GM21737 (cell line): ENCODE data around the gene MAP3K5.

Experiments
- ATAC-seq: cut with Tn5 transposase; IDR thresholded peaks from one replicate; pipeline ENCODE4 v1.9.1; 2021; ENCODE audit warnings: mild to moderate bottlenecking, moderate library complexity; ENCODE audit not compliant: unreplicated experiment

The MAP3K5 gene

DNA sequence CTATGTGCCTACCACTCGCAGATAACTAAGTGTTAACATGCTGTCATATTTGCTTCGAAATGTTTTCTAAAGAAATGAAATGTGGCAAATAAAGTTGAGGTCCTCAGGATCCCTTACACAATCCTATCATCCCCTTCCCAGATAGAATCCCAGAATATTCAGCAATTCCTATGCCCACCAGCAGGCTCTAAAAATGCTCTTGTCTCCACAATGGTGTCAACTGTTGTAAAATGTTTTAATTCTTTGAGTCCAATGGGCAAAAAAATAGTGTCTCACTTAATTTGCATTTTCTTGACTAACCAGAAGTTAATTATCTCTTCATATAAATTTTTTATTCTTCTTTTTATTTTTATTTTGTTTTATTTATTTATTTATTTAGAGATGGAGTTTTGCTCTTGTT lies 138.2 kb downstream of the MAP3K5 start:
- no peak for ATAC-seq

GRCh38 chr6:136652656-136653055 lies 139.6 kb downstream of the MAP3K5 start:
- no peak for ATAC-seq

- ATAC-seq: no peak
Observed at GRCh38 chr6:136651982-136652381, 140.3 kb downstream of the MAP3K5 start.

DNA sequence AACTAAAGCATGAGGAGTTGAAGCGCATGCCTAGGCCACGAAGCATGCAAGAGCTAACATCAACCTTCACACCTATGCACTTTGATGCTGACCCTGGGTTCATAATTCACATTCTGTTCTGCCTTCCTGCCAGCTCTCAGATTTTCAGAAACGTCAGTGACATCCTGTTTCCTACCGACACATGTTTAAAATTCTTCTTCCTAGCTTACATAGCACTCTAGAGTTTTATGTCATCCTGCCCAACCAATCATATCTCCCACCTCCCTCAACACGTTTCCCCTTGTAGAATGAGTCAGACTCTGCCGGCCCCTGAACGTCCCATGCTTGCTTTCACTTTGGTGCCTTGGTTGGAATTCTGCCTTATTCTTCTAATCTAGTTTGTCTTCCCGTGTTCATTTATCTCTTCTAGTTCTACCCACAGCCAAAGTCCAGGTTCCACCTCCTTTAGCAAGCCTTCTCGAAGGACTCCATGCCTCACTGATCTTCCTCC lies 144.9 kb downstream of the MAP3K5 start:
- peak; percentile 82 for ATAC-seq

DNA sequence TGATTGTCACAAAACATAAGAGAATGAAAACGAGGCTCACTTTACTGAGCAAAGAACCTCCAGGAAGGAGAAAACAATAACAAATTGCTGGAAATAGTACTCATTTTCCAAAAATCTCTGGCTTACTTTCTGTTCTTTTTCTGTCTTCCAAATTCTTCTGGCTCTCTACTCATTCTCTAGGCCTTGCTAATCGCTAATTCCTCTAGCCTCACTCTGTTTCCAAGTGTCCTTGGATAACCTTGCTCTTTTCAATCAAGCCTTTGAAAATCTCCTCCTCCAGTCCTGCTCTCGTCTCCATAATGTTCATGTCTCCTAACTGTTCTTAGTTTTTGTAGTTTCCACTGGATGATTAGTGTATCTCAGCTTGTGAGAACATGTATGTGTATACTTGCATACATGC lies 145.9 kb downstream of the MAP3K5 start:
- no peak for ATAC-seq

GRCh38 chr6:136644597-136644952 lies 147.7 kb downstream of the MAP3K5 start:
- no peak for ATAC-seq

DNA sequence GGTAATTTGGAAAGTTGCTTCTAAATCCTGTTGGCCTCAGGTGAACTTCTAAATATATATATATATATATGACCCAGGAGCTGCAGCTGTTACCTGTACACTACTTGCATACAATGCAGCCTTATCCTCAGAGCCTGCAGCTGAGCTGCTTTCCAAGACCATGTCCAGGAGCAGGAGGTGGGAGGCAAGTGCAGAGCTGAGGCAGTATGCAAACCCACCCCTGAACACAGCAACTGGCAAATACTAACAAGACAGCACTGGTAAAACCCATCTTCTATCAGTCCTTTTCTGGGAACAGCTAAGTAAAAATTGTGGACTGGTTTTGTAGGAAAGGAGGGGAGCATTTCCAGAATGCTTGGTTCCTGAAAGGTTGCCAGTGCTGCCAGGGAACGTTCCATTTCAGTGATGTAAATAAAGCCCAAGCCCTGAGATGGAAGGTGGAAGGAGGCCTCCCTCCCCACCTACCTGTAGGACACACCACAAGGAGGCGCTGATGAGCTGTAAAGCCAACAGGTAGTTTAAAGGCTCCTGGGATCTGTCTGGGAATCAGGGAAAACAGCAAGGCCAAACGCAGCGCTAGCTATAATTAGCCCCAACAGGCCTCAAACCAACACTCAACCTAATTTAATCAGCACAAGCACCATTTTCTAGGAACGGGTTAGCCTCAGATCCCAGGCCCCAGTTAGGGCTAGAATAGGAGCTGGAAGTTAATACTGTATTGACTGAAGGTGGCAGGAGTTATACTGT lies 148.3 kb downstream of the MAP3K5 start:
- no peak for ATAC-seq

- ATAC-seq: no peak
Observed at GRCh38 chr6:136641873-136642465, 150.3 kb downstream of the MAP3K5 start.

DNA sequence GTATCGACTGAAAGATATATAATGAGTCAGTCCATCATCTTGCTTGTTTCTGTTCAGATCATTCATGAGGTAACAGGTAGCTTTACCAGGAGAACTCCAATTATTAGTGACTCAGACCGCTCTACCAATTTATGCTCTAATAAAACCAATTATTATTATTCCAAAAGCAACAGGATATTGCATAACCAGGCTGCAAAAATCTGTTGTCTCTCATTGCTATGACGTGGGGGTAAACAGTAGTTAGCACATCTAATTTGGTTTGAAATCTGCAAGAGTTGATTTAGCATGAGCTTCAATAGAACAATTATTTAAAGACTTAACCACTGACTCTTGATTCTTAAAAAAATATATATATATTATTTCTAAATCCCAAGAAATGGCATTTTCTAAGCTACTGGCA lies 151.1 kb downstream of the MAP3K5 start:
- ATAC-seq: no peak

DNA sequence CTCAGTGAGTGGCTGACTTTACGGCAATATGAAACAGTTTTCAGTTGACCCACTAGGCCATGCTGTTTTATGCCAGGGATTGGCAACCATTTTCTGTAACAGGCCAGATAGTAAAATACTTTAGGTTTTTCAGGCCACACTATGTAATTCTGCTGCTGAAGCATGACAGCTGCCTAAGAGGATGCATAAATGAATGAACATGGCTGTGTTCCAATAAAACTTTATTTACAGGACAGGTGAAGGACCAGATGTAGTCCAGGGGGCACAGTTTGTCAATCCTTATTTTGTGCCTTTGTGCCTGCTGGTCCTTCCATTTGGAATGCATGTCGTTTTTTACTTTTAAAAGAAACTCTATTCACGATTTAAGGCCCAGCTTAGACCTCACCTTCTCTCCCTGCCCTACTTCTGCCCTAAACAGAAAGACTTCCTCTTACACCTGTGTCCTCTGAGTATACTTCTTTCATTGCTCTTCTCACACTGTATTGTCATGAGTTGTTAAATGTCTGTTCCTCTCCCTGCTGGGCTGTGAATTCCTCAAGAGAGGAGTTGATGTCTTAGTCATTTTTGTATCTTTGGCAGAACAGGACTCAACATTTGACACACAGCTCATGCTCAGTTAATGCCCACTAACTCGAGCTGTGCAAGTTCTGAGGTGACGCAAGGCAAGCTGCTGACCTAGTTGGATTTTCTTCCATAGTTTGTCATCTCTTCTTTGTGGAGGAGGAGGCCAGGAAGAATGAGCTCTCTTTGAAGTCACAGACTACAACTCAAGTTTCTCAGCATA lies 152.0 kb downstream of the MAP3K5 start:
- ATAC-seq: no peak

- ATAC-seq: no peak
Observed at GRCh38 chr6:136639702-136640101, 152.6 kb downstream of the MAP3K5 start.

DNA sequence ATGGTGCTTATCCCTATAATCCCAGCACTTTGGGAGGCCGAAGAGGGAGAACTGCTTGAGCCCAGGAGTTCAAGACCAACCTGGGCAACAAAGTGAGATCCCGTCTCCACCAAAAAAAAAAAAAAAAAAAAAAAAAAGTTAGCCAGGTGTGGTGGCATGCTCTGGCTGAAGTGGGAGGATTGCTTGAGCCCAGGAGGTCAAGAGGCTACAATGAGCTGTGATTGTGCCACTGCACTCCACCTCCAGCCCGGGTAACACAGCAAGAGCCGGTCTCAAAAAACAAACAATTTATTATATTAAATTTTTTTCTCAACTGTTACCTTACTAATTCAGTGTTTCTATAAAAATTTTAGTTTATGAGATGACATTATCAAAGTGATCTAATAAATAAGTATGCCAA lies 156.7 kb downstream of the MAP3K5 start:
- no peak for ATAC-seq

GRCh38 chr6:136633355-136633754 lies 158.9 kb downstream of the MAP3K5 start:
- no peak for ATAC-seq

GRCh38 chr6:136628996-136629395 lies 163.3 kb downstream of the MAP3K5 start:
- ATAC-seq: no peak

DNA sequence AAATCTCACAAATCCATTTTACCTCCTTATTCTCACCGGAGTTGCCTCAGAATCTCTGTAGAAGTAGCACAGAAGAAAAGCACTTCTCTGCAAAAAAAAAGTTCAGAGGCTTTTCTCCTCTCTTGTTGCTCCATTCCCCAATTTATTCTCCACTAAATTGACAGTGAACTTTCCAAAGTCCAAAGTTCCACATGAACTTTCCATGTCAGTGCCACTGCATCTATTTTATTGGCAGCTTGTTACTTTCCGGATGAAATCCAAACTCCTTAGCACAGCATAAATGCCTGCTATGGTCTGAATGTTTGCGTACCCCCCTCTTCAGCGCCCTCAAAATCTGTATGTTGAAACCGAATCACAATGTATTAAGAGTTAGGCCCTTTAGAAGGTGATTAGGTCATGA lies 165.1 kb downstream of the MAP3K5 start:
- ATAC-seq: no peak

GRCh38 chr6:136625293-136625692 lies 167.0 kb downstream of the MAP3K5 start:
- no peak for ATAC-seq

DNA sequence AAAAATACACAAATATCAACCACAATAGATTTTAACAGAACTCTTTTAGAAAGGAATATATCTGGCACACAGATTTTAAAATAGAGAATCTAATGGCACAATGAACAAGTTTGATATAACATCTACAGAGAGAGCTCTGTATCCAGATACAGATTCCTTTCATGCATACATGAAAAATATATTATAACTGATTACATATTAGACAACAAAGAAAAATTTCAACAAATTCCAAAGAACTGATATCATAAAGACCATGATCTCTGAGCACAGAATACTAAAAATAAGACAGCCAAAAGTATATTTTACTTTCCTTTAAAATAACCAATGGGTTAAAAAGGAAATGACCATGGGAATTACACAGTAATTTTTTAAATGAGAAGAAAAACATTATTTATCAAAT lies 167.9 kb downstream of the MAP3K5 start:
- no peak for ATAC-seq

GRCh38 chr6:136618086-136618485 lies 174.2 kb downstream of the MAP3K5 start:
- no peak for ATAC-seq

DNA sequence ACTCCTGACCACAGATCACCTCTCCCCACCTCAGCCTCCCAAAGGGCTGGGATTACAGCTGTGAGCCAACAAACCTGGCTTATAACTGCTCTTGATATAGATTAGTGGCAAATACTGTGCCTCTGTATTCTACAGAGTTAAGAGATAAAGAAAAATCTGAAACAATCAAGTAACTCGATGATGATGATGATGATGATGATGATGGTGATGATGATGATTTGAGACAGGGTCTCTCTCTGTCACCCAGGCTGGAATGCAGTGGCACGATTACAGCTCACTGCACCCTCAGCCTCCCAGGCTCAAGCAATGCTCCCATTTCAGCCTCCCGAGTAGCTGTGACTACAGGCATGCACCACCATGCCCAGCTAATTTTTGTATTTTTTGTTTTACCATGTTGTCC lies 175.8 kb downstream of the MAP3K5 start:
- ATAC-seq: no peak

DNA sequence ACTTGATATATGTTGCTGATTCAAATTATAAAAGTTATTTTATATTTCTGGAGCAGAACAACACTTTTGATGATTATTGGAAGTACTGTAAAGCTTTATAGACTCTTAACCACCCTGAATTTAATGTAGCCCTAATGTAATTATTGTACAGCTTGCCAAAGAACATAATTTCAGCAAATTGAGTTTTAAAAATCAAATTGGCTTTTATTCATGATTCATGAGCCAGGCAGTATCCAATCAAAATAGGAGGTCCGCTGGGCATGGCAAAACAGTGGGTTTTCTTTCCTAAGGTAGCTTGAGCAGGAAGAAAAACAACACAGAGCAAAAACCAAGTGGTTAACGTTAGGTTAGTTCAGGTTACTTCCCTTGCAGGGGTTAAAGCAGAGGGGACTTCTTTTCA lies 177.3 kb downstream of the MAP3K5 start:
- ATAC-seq: no peak

GRCh38 chr6:136614350-136614749 lies 177.9 kb downstream of the MAP3K5 start:
- no peak for ATAC-seq

DNA sequence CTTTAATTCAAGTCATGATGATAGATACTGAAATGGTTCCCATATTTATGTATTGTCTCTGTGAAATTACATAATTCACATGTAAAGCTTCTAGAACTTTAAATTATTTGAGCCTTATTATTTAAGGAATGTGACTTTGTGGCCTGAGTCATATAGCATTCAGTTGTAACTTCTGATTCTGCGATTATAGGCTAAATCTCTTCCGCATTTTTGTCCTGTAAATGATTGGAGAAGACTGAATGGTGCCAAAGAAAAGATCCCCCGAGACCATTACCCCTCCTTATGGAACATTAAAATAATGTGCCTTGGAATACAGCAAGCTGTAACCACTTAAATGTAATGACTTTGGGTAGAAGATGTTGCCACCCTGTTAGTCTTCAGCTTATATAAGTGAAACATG lies 178.8 kb downstream of the MAP3K5 start:
- ATAC-seq: no peak
